ENCODE results near the gene SYNE1. TPM values are rescaled to one million over a fixed set of nuclear protein-coding genes. Genes with fewer than 3 reads are reported as not detected.

SYNE1 gene
- total and polyA plus RNA-seq, 2 experiments from 2014 or later, result 17.6 to 59.9 TPM

DNA sequence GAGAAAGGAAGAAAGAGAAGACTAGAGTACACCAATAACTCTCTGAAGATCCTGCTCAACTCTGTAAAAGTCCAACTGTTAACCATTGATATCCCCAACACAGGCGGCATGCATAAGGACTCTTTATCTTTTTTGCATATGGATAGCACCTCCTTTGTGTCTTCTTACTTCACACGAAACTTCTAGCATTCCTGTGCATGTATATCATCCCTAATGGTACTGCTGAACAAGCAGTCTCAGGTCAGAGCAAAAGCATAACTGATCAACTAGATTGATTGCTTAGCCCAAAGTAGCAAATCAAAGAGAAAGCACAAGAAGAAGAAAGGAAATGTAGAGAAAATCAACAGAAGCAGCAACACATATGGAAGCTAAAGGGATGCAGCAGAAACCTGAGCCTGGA, 234.4 kb downstream of the SYNE1 start:
- H3K27ac ChIP-seq, result no peak overlapping the region
- H2AFZ ChIP-seq, result no peak overlapping the region
- TF ChIP-seq EZH2 (IDR thresholded peaks at IDR 0.05; ENCODE audit: borderline replicate concordance) (no peak), EZH2phosphoT487 (IDR thresholded peaks at IDR 0.05; ENCODE audit: low read depth, severe bottlenecking, unreplicated experiment) (no peak)
- TF ChIP-seq, protein P1, sequence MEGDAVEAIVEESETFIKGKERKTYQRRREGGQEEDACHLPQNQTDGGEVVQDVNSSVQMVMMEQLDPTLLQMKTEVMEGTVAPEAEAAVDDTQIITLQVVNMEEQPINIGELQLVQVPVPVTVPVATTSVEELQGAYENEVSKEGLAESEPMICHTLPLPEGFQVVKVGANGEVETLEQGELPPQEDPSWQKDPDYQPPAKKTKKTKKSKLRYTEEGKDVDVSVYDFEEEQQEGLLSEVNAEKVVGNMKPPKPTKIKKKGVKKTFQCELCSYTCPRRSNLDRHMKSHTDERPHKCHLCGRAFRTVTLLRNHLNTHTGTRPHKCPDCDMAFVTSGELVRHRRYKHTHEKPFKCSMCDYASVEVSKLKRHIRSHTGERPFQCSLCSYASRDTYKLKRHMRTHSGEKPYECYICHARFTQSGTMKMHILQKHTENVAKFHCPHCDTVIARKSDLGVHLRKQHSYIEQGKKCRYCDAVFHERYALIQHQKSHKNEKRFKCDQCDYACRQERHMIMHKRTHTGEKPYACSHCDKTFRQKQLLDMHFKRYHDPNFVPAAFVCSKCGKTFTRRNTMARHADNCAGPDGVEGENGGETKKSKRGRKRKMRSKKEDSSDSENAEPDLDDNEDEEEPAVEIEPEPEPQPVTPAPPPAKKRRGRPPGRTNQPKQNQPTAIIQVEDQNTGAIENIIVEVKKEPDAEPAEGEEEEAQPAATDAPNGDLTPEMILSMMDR (IDR thresholded peaks at IDR 0.05; ENCODE audit: poor library complexity), result no peak
- H3K4me2 ChIP-seq, result no peak overlapping the region
- no peaks in the 10 kb centered on the region for H3K36me3 ChIP-seq (replicated peaks; ENCODE audit: insufficient read depth, low read depth)
- H3K4me1 ChIP-seq (ENCODE audit: insufficient read depth), result no peaks in the 10 kb centered on the region
- H4K20me1 ChIP-seq (ENCODE audit: insufficient read depth, poor library complexity, severe bottlenecking), result no peaks in the 10 kb centered on the region
- H3K4me3 ChIP-seq, result no peak overlapping the region
- H3K79me2 ChIP-seq, result no peaks in the 10 kb centered on the region
- WGBS (ENCODE audit: low lambda C conversion rate, missing lambda C conversion rate), result 75% methylated on average over 2 of the region's 2 CpGs
- DNase-seq (ENCODE audit: low spot score), result no peak
- no peaks in the 10 kb centered on the region for H3K27me3 ChIP-seq
- no peaks in the 10 kb centered on the region for H3K9me3 ChIP-seq (ENCODE audit: low read depth)
- no peaks in the 10 kb centered on the region for H3K9me2 ChIP-seq (replicated peaks; ENCODE audit: insufficient read depth)

DNA sequence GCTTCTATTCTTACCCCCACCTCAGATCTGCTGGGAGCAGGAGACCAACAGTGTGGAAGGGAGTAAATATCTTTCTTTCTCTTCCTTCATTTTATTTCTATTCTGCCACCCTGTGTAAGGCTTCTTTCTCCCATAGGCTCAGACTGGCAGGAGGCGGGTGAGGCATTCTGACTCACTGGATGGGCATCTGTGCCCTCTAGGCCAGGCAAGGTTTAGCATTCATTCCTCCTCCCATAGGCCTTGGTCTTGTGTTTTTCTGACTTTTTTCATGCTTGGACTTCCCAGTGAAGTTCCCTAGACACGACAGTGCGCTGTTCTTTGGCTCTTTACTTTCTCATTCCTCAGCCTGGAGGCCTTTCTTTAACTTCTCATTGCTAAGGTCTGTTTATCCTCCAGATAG, 235.2 kb downstream of the SYNE1 start:
- no peaks in the 10 kb centered on the region for H3K9me3 ChIP-seq (ENCODE audit: low read depth)
- DNase-seq (ENCODE audit: low spot score), result no peak
- H4K20me1 ChIP-seq (ENCODE audit: insufficient read depth, poor library complexity, severe bottlenecking), result no peaks in the 10 kb centered on the region
- WGBS (ENCODE audit: low lambda C conversion rate, missing lambda C conversion rate), result 91% methylated on average over 3 of the region's 3 CpGs
- no peaks in the 10 kb centered on the region for H3K9me2 ChIP-seq (replicated peaks; ENCODE audit: insufficient read depth)
- H3K36me3 ChIP-seq (replicated peaks; ENCODE audit: insufficient read depth, low read depth), result no peaks in the 10 kb centered on the region
- TF ChIP-seq, protein P1 (IDR thresholded peaks at IDR 0.05; ENCODE audit: poor library complexity), result no peak
- TF ChIP-seq EZH2 (IDR thresholded peaks at IDR 0.05; ENCODE audit: borderline replicate concordance) (no peak), EZH2phosphoT487 (IDR thresholded peaks at IDR 0.05; ENCODE audit: low read depth, severe bottlenecking, unreplicated experiment) (no peak)
- H3K79me2 ChIP-seq, result no peaks in the 10 kb centered on the region
- H3K4me1 ChIP-seq (ENCODE audit: insufficient read depth), result no peaks in the 10 kb centered on the region
- no peak overlapping the region for H3K4me2 ChIP-seq
- no peaks in the 10 kb centered on the region for H3K27me3 ChIP-seq
- H3K27ac ChIP-seq, result no peak overlapping the region
- H2AFZ ChIP-seq, result no peak overlapping the region
- no peak overlapping the region for H3K4me3 ChIP-seq

DNA sequence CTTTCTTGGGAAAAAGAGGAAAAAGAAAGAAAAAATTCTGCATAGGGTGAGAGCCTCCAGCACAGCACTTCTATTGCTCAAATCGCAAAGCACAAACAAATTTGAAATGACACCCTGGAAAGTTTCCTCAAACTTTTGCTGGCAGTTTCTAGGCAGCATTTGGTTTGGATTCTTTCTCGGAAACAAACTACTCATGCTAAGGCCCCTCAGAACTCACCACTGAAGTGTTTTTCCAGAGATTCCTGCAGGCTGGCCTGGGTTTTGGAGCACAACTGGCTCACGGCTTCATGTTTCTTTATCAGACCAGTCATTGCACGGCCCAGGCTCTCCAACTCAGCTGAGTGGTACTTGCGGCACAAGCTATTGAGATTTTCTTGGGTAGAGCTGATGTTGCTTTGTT, 237.8 kb downstream of the SYNE1 start:
- 79% methylated on average over 5 of the region's 5 CpGs for WGBS (ENCODE audit: low lambda C conversion rate, missing lambda C conversion rate)
- no peaks in the 10 kb centered on the region for H3K79me2 ChIP-seq
- no peaks in the 10 kb centered on the region for H3K27me3 ChIP-seq
- no peaks in the 10 kb centered on the region for H4K20me1 ChIP-seq (ENCODE audit: insufficient read depth, poor library complexity, severe bottlenecking)
- H3K4me1 ChIP-seq (ENCODE audit: insufficient read depth), result no peaks in the 10 kb centered on the region
- TF ChIP-seq, protein P1 (IDR thresholded peaks at IDR 0.05; ENCODE audit: poor library complexity), result no peak
- TF ChIP-seq EZH2phosphoT487 (IDR thresholded peaks at IDR 0.05; ENCODE audit: low read depth, severe bottlenecking, unreplicated experiment) (no peak), EZH2 (IDR thresholded peaks at IDR 0.05; ENCODE audit: borderline replicate concordance) (no peak)
- no peaks in the 10 kb centered on the region for H3K9me3 ChIP-seq (ENCODE audit: low read depth)
- DNase-seq (ENCODE audit: low spot score), result no peak
- H3K36me3 ChIP-seq (replicated peaks; ENCODE audit: insufficient read depth, low read depth), result no peaks in the 10 kb centered on the region
- H3K4me3 ChIP-seq, result no peak overlapping the region
- H2AFZ ChIP-seq, result no peak overlapping the region
- no peak overlapping the region for H3K4me2 ChIP-seq
- no peak overlapping the region for H3K27ac ChIP-seq
- H3K9me2 ChIP-seq (replicated peaks; ENCODE audit: insufficient read depth), result no peaks in the 10 kb centered on the region

GRCh38 chr6:152398993-152399392, 238.2 kb downstream of the SYNE1 start:
- Histone ChIP-seq H3K9me3 (ENCODE audit: low read depth) (no peaks in the 10 kb centered on the region), H2AFZ (no peak overlapping the region)

More at GRCh38 chr6:152398993-152399392, 238.2 kb downstream of the SYNE1 start:
- DNase-seq (ENCODE audit: low spot score), result no peak
- TF ChIP-seq EZH2 (IDR thresholded peaks at IDR 0.05; ENCODE audit: borderline replicate concordance) (no peak), EZH2phosphoT487 (IDR thresholded peaks at IDR 0.05; ENCODE audit: low read depth, severe bottlenecking, unreplicated experiment) (no peak)
- TF ChIP-seq, protein P1 (IDR thresholded peaks at IDR 0.05; ENCODE audit: poor library complexity), result no peak
- no peak overlapping the region for H3K4me3 ChIP-seq
- H3K4me1 ChIP-seq (ENCODE audit: insufficient read depth), result no peaks in the 10 kb centered on the region
- no peaks in the 10 kb centered on the region for H4K20me1 ChIP-seq (ENCODE audit: insufficient read depth, poor library complexity, severe bottlenecking)
- no peaks in the 10 kb centered on the region for H3K79me2 ChIP-seq
- no peaks in the 10 kb centered on the region for H3K27me3 ChIP-seq
- no peak overlapping the region for H3K27ac ChIP-seq
- no peaks in the 10 kb centered on the region for H3K36me3 ChIP-seq (replicated peaks; ENCODE audit: insufficient read depth, low read depth)
- no peak overlapping the region for H3K4me2 ChIP-seq
- H3K9me2 ChIP-seq (replicated peaks; ENCODE audit: insufficient read depth), result no peaks in the 10 kb centered on the region
